WI38 (cell line): Measurements from ENCODE around the gene CLBA1.
"Not testable (repeated sequence)": the region's sequence is repeated elsewhere in the genome, so short reads cannot be mapped to it uniquely, and the experiment has no call there.

Experiments used
- H3K4me3 ChIP-seq: 2 replicates; pipeline ENCODE4 v1.5.1; 2011; ENCODE audit warnings: low read depth, mild to moderate bottlenecking, control low read depth, low read length
- CTCF ChIP-seq: IDR thresholded peaks from 2 replicates; pipeline ENCODE4 v1.5.1; 2012; ENCODE audit warnings: low read depth, mild to moderate bottlenecking, control low read depth, low read length

The CLBA1 gene

DNA sequence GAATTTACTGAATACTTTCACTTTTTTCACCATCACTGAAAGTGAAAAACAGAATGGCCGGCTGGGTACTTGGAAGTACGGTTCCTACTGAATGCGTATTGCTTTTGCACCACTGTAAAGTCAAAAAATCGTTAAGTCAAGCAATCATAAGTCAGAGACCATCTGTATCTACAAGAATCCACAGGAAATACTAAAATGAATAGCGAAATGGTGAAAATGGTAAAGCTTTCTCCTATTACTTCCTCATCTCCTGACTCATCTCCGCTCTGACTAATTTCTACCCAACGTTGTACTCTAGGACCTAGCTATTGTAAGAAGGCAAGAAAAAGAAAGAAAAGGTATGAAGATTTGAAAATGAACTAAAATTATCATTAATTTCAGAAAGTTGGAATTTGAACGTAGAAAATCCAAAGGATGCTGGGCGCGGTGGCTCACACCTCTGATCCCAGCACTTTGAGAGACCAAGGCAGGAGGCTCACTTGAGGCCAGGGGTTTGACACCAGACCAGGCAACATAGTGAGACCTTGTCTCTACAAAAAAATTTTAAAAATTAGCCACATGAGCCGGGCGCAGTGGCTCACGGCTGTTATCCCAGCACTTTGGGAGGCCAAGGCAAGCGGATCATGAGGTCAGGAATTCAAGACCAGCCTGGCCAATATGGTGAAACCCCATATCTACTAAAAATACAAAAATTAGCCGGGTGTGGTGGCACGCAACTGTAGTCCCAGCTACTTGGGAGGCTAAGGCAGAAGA lies 40.6 kb downstream of the CLBA1 start:
- no peak for TF ChIP-seq CTCF
- H3K4me3 ChIP-seq = no peak overlapping the region

- H3K4me3 ChIP-seq = no peak overlapping the region
- TF ChIP-seq CTCF = no peak
Observed at GRCh38 chr14:105026802-105027563, 41.4 kb downstream of the CLBA1 start.

- not testable (repeated sequence) for H3K4me3 ChIP-seq
Observed at GRCh38 chr14:105027718-105028117, 42.1 kb downstream of the CLBA1 start.

DNA sequence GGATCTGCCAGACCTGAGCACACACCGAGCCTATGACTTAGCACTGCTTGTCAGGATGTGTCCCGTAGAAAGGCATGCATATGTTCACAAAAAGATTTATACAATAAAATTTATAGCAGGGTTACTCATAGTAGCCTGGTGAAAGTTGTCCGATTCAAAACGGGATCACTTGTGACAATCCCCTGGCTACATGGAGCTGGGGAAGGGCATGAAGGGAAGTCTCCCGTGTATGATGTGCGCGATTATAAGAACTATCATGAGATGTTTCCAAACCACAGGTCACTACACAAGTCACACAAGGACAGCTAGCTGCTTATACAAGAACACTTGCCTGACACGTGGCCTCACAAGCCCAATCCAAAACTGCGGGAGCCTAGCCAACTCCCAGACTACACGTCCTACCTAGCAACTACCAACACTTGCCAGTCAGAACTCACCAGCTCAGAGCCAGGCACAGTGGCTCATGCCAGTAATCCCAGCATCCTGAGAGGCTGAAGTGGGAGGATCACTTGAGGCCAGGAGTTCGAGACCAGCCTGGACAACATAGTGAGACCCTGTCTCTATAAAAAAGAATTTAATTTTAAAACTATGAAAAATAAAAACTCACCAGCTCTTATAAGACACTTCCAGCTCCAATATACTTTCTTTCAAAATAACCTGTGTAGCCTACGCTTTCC lies 42.8 kb downstream of the CLBA1 start:
- TF ChIP-seq CTCF = no peak
- no peak overlapping the region for H3K4me3 ChIP-seq

DNA sequence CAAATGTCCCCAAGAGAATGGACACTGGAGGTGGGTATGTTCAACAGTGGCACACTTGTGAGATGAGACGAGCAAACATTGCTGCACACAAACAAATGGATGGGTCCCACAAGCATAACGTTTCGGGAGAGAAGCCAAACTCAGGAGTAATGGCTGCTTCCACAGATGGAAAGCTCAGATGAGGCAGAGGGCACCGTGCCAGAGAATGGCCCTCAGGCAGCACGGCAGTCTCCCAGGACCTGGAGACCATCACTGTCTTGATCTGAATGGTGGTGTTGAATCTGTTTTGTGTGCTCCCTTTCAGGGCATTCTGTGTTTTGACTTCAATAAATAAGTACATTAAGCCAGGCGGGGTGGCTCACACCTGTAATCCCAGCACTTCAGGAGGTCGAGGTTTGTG lies 43.8 kb downstream of the CLBA1 start:
- H3K4me3 ChIP-seq = no peak overlapping the region
- TF ChIP-seq CTCF = no peak

DNA sequence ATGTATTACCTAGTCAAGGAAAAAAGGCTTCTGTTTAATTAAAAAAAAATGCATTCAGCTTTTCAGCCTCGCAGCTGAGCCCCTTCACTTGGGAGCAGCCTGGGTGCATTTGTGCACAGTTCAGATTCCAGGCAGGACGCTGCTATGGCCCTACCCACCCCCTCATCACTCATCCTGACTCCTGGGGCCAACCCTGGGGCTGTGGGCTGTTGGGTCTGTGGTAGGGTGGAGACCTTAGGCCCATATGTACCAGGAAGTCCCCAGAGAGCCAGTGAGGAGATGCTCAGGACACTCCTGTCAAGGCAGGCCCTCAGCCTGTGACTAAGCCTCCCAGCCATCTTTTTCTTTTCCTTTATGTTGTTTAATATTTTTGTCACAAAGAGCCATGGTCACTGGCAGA lies 44.6 kb downstream of the CLBA1 start:
- TF ChIP-seq CTCF = no peak
- H3K4me3 ChIP-seq = no peak overlapping the region

DNA sequence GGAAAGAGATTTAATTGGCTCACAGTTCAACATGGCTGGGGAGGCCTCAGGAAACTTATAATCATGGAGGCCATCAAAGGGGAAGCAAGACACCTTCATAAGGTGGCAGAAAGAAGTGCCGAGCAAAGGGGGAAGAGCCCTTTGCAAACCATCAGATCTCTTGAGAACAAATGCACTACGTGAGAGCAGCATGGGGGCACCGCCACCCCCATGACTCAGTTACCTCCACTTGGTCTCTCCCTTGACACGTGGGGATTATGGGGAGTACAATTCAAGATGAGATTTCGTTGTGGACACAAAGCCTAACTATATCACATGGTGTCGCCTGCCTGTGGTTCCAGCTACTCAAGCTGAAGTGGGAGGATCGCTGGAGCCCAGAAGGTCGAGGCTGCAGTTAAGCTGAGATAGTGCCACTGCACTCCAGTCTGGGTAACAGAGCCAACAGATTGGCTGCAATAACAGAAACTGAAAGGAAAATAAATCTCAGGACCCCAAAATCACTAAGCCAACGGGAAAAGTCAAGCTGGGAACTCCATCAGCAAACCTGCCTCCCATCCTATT lies 45.3 kb downstream of the CLBA1 start:
- TF ChIP-seq CTCF = no peak
- H3K4me3 ChIP-seq = no peak overlapping the region

- H3K4me3 ChIP-seq = not testable (repeated sequence)
Observed at GRCh38 chr14:105032451-105032901, 46.9 kb downstream of the CLBA1 start.

GRCh38 chr14:105033412-105033900 lies 47.9 kb downstream of the CLBA1 start:
- not testable (repeated sequence) for H3K4me3 ChIP-seq
